ENCODE data around the gene LRIT1.

GRCh38 chr10:84197643-84198042 is 43.7 kb downstream of the LRIT1 start:
- TF ChIP-seq CTCF (IDR thresholded peaks at IDR 0.05; ENCODE audit: low read length): no peak
- no peak for TF ChIP-seq EZH2 (IDR thresholded peaks at IDR 0.05; ENCODE audit: borderline replicate concordance, low read length)
